ENCODE results near the gene TUBB4A.
A peak's percentile ranks its signal among the peaks of the same experiment; 100 is the strongest.

Gene TUBB4A

GRCh38 chr19:6495947-6496346, 6.2 kb downstream of the TUBB4A start:
- no peak for DNase-seq (ENCODE audit: low read depth in 3 of 3)

- no peak for DNase-seq (ENCODE audit: low read depth in 3 of 3)
These were observed 7.6 kb downstream of the TUBB4A start for GRCh38 chr19:6494438-6495036.

- DNase-seq (ENCODE audit: low read depth in 3 of 3) = no peak
These were observed 10.1 kb downstream of the TUBB4A start for GRCh38 chr19:6491802-6492592.

GRCh38 chr19:6490134-6490533, 12.0 kb downstream of the TUBB4A start:
- no peak for DNase-seq (ENCODE audit: low read depth in 3 of 3)

- no peak for DNase-seq (ENCODE audit: low read depth in 3 of 3)
These were observed 12.6 kb downstream of the TUBB4A start for GRCh38 chr19:6489278-6490061.

GRCh38 chr19:6484831-6485230, 17.3 kb downstream of the TUBB4A start:
- no peak for DNase-seq (ENCODE audit: low read depth in 3 of 3)

GRCh38 chr19:6484230-6484629, 17.9 kb downstream of the TUBB4A start:
- no peak for DNase-seq (ENCODE audit: low read depth in 3 of 3)

- DNase-seq (ENCODE audit: low read depth in 3 of 3) = no peak
These were observed 18.9 kb downstream of the TUBB4A start for GRCh38 chr19:6483235-6483634.

- no peak for DNase-seq (ENCODE audit: low read depth in 3 of 3)
These were observed 19.8 kb downstream of the TUBB4A start for GRCh38 chr19:6482343-6482686.

- DNase-seq (ENCODE audit: low read depth in 3 of 3) = peak in 2 of 3 experiments; percentile 45 to 53
These were observed 20.4 kb downstream of the TUBB4A start, which contains the start of gene DENND1C for GRCh38 chr19:6481541-6482342. DENND1C (minus strand) TSS chr19:6481787; CDS start chr19:6481695, 92 bp downstream.

GRCh38 chr19:6480848-6481415, 21.2 kb downstream of the TUBB4A start:
- no peak for DNase-seq (ENCODE audit: low read depth in 3 of 3)

GRCh38 chr19:6479836-6480398, 22.2 kb downstream of the TUBB4A start:
- no peak for DNase-seq (ENCODE audit: low read depth in 3 of 3)

- no peak for DNase-seq (ENCODE audit: low read depth in 3 of 3)
These were observed 23.3 kb downstream of the TUBB4A start for GRCh38 chr19:6478815-6479214.

GRCh38 chr19:6476896-6477431, 25.1 kb downstream of the TUBB4A start:
- no peak for DNase-seq (ENCODE audit: low read depth in 3 of 3)

- DNase-seq (ENCODE audit: low read depth in 3 of 3) = peak in 2 of 3 experiments; percentile 25 to 35
These were observed 25.8 kb downstream of the TUBB4A start for GRCh38 chr19:6476155-6476895.

- DNase-seq (ENCODE audit: low read depth in 3 of 3) = no peak
These were observed 26.6 kb downstream of the TUBB4A start for GRCh38 chr19:6475321-6476108.

GRCh38 chr19:6473647-6474046, 28.5 kb downstream of the TUBB4A start:
- DNase-seq (ENCODE audit: low read depth in 3 of 3) = no peak

GRCh38 chr19:6472713-6473112, 29.4 kb downstream of the TUBB4A start:
- DNase-seq (ENCODE audit: low read depth in 3 of 3) = no peak

- no peak for DNase-seq (ENCODE audit: low read depth in 3 of 3)
These were observed 31.0 kb downstream of the TUBB4A start for GRCh38 chr19:6471076-6471475.

All from stimulated activated CD4-positive, alpha-beta T cell treated with anti-CD3 and anti-CD28 coated beads, TNF-alpha, amount 100 ng/mL, for 4 hours (primary cell).